Measurements from ENCODE around the gene C5orf52.

GRCh38 chr5:157670662-157671591 lies at the start of gene C5orf52:
- TF ChIP-seq CTCF (IDR thresholded peaks at IDR 0.05) (no peak), MAX (IDR thresholded peaks at IDR 0.05) (no peak), USF2 (IDR thresholded peaks at IDR 0.05) (no peak), SREBF2 (IDR thresholded peaks at IDR 0.05) (no peak), EHMT2 (IDR thresholded peaks at IDR 0.05; ENCODE audit: low read depth) (no peak), RCOR1 (IDR thresholded peaks at IDR 0.05; ENCODE audit: low read depth, low read length) (no peak), ESRRA (IDR thresholded peaks at IDR 0.05; ENCODE audit: borderline replicate concordance, low read length) (no peak), RFX5 (IDR thresholded peaks at IDR 0.05) (no peak), REST (IDR thresholded peaks at IDR 0.05) (no peak)

Measured in A549 (cell line).